A673 (cell line): ENCODE measurements around the gene NDRG4. TPM values are rescaled to one million over a fixed set of nuclear protein-coding genes. Genes with fewer than 3 reads are reported as not detected.
A peak's percentile ranks its signal among the peaks of the same experiment; 100 is the strongest.

Experiments used
- BruUV-seq: library from RNA; stranded (reverse); fragments of 400-500 nt; replicated peaks from 2 replicates; lab custom pipeline; 2021; lab: Mats Ljungman, UMichigan
- CTCF ChIA-PET: fragments of 300-600 bp; sonication (Branson Sonifier 250); formaldehyde crosslinking; loops from one replicate; lab custom pipeline; 2022; ENCODE audit warnings: antibody characterized with exemption; lab: Charles Lee
- POLR2A ChIA-PET: fragments of 300-600 bp; sonication (Branson Sonifier 250); formaldehyde crosslinking; loops from one replicate; lab custom pipeline; 2022; ENCODE audit warnings: antibody characterized with exemption; ENCODE audit not compliant: low non-redundant PET; lab: Charles Lee
- DNase-seq: peaks from one replicate; pipeline ENCODE4 v3.0.0-alpha.2; 2015; ENCODE audit warnings: low spot score
- H3K27ac ChIP-seq: fragments of 200-600 bp; sonication (generic); 2 replicates; pipeline ENCODE4 v1.5.1; 2016; ENCODE audit warnings: mixed run types, low read depth, mild to moderate bottlenecking, mixed read lengths, antibody characterized with exemption, low read length; ENCODE audit not compliant: poor library complexity, severe bottlenecking
- H3K27me3 ChIP-seq: fragments of 200-600 bp; sonication (generic); replicated peaks from 2 replicates; pipeline ENCODE4 v1.6.1; 2017; ENCODE audit warnings: mixed run types, low read depth, mild to moderate bottlenecking, mixed read lengths, antibody characterized with exemption, low read length; ENCODE audit not compliant: insufficient read depth, poor library complexity
- H3K36me3 ChIP-seq: fragments of 200-600 bp; sonication (generic); 2 replicates; pipeline ENCODE4 v1.6.1; 2016; ENCODE audit warnings: mixed run types, mild to moderate bottlenecking, mixed read lengths, antibody characterized with exemption, low read length; ENCODE audit not compliant: insufficient read depth, poor library complexity, severe bottlenecking
- H3K4me1 ChIP-seq: fragments of 200-600 bp; sonication (generic); 2 replicates; pipeline ENCODE4 v1.6.1; 2017; ENCODE audit warnings: mixed run types, mild to moderate bottlenecking, mixed read lengths, antibody characterized with exemption, low read length; ENCODE audit not compliant: insufficient read depth, poor library complexity, severe bottlenecking
- H3K4me3 ChIP-seq: fragments of 200-600 bp; sonication (generic); 2 replicates; pipeline ENCODE4 v1.5.1; 2016; ENCODE audit warnings: low read depth, mixed run types, mild to moderate bottlenecking, mixed read lengths, low read length; ENCODE audit not compliant: poor library complexity, severe bottlenecking
- H3K9me3 ChIP-seq: fragments of 200-600 bp; sonication (generic); 2 replicates; pipeline ENCODE4 v1.6.1; 2016; ENCODE audit warnings: mixed run types, low read depth, mild to moderate bottlenecking, mixed read lengths, antibody characterized with exemption, low read length; ENCODE audit not compliant: poor library complexity, severe bottlenecking
- CTCF ChIP-seq: fragments of 300-800, 200-600 bp; sonication (generic); conservative IDR thresholded peaks from 2 replicates; pipeline ENCODE4 v1.5.1; 2017; ENCODE audit warnings: low read depth, mild to moderate bottlenecking, antibody characterized with exemption, low read length, moderate library complexity, mixed read lengths
- EZH2 ChIP-seq: fragments of 200-600 bp; sonication (generic); IDR thresholded peaks from 2 replicates; pipeline ENCODE4 v1.6.1; 2017; ENCODE audit warnings: borderline replicate concordance, low read depth, mild to moderate bottlenecking, mixed read lengths, antibody characterized with exemption, low read length; ENCODE audit not compliant: poor library complexity, severe bottlenecking
- intact Hi-C: fragments of 100-400 bp; cut with micrococcal nuclease; formaldehyde crosslinking; loops from one replicate; pipeline ENCODE4 v1.10.0; 2022; ENCODE audit not compliant: unreplicated experiment
- total RNA-seq: library from RNA; stranded (reverse); gene quantifications from 2 replicates; pipeline ENCODE4 v1.2.3, GENCODE V29; 2021

Gene NDRG4
- total RNA-seq, 1 experiment from 2014 or later: 0.28 TPM

DNA sequence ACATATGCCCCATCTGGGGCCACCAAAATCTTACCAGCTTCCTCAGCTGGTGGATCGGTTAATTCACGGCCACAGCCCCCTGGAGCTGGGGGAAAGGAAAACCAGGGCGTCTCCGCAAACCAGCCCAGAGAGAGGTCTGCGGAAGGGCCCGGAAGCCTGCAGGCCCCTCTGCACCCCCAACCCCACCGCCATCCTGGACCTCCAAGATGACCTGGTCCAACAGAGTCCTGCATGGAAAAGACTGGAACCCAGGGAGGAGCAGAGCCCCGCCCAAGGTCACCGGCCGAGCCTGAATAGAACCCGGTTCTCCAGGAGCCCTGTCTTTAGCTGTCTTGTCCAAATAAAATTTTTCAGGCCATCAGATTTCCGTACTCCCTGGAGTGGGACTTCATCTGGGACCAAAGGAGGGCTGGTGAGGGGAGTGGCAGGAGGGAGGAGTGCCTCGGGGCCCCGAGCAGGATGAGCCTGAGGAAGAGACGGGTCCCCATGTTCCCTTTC is 37.4 kb upstream of the NDRG4 start:
- peaks cover 45% of the 10 kb centered on the region for H3K27me3 ChIP-seq
- intact Hi-C loops: no loop called here
- DNase-seq: no peak
- H3K36me3 ChIP-seq: no peaks in the 10 kb centered on the region
- BruUV-seq: no TSS peak
- CTCF ChIA-PET: no interaction called here
- TF ChIP-seq EZH2 (no peak), CTCF (no peak)
- H3K4me1 ChIP-seq: peaks cover 4% of the 10 kb centered on the region
- H3K4me3 ChIP-seq: no peak overlapping the region
- POLR2A ChIA-PET: no interaction called here
- no peak overlapping the region for H3K27ac ChIP-seq
- no peaks in the 10 kb centered on the region for H3K9me3 ChIP-seq

DNA sequence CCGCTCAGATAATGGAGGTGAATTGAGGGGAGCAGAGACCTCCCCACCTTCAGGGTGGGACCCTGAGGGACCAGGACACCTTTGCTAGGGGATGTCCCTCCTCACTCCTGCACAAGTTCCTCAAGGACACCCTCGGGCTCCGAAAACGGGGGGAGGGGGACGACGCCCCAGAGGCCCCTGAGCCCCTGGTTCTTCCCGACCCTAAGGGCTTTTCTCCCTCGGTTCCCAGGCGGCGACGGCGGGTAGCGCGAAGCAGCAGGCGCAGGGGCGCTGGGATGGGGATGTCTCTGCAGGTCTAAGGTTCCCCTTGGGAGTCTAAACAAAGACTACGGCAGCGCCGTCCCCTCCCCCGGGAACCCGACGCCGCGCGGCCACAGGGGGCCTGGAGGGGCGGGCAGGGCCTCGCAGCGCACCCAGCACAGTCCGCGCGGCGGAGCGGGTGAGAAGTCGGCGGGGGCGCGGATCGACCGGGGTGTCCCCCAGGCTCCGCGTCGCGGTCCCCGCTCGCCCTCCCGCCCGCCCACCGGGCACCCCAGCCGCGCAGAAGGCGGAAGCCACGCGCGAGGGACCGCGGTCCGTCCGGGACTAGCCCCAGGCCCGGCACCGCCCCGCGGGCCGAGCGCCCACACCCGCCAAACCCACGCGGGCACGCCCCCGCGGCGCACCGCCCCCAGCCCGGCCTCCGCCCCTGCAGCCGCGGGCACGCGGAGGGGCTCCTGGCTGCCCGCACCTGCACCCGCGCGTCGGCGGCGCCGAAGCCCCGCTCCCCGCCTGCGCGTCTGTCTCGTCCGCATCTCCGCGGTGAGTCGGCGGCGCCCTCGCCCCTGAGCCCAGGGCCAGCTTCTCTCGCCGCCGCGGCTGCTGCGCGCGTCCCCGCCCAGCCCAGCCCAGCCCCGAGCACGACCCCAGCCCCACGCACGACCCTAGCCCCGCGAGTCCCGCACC is 36.7 kb upstream of the NDRG4 start:
- ChIA-PET CTCF (no interaction called here), POLR2A (no interaction called here)
- peaks cover 4% of the 10 kb centered on the region for H3K4me1 ChIP-seq
- intact Hi-C loops: no loop called here
- H3K36me3 ChIP-seq: no peaks in the 10 kb centered on the region
- DNase-seq: peak; percentile 19
- H3K4me3 ChIP-seq: peak overlapping the region; percentile 44
- H3K27ac ChIP-seq: no peak overlapping the region
- TF ChIP-seq EZH2: no peak
- no peak for TF ChIP-seq CTCF
- BruUV-seq: no TSS peak
- H3K27me3 ChIP-seq: peaks cover 45% of the 10 kb centered on the region
- H3K9me3 ChIP-seq: no peaks in the 10 kb centered on the region

GRCh38 chr16:58464047-58464915 is 35.7 kb upstream of the NDRG4 start:
- TF ChIP-seq CTCF (no peak), EZH2 (peak; percentile 98)
- peak overlapping the region; percentile 44 for H3K4me3 ChIP-seq
- H3K4me1 ChIP-seq: peaks cover 4% of the 10 kb centered on the region
- H3K9me3 ChIP-seq: no peaks in the 10 kb centered on the region
- intact Hi-C loops: no loop called here
- peaks cover 45% of the 10 kb centered on the region for H3K27me3 ChIP-seq
- peak; percentile 25 for DNase-seq
- no TSS peak for BruUV-seq
- no peak overlapping the region for H3K27ac ChIP-seq
- no peaks in the 10 kb centered on the region for H3K36me3 ChIP-seq
- ChIA-PET CTCF (no interaction called here), POLR2A (no interaction called here)
